ENCODE data around the gene YIF1A.

Gene YIF1A

DNA sequence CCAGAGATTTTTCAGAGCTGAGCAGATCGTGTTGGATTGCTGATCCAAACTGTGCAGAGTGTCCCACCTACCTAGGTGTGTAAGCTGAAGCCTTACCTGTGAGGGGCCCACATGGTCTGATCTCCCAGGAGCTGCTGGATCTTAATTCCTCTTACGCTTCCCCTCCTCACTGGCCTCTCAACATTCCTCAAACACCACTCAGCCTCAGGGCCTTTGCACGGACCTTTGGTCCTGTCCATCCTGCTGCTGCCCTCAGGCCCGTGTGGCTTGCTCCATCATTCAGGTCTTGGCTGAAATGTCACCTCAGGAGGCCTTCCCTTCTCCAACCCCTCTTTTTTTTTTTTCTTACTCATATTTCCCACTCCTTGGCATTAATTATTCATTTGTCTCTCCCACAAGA lies 41.6 kb downstream of the YIF1A start:
- DNase-seq (ENCODE audit: low read depth, low spot score) = no peak

DNA sequence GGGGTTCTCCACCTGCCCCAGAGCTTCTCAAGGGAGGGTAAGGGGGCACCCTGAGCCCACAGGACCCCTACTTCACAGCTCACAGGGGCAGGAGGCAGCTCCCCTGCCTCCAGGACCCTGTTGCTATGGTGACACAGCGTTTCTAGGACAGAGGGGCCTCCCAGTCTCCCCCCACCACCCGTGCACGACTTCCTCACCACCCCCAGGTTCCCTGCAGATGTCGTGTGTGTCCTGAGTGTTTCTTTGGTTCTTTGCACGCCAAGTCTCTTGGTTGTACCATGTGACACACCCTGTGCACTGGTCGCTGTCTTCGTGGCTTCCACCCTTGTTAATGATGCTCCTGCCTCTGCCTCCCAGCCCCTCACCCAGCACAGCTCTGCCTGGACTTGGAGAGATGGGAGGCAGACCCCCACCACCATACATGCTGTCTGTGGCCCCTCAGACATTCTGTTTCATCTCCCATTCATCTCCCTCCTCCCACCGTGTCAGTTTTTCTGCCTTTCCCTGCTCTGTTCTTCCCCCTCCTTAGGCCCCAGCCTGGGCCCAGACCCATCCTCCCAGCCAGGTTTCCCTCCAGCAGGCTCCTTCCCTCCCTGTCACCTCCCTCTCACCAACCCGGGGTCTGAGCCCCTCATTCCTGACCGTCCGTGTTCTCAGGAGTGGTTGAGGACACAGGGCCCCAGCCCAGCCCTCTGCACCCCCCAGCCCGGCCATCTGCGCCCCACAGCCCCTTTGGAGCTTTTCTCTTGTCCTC lies 45.0 kb downstream of the YIF1A start:
- no peak for DNase-seq (ENCODE audit: low read depth, low spot score)

DNA sequence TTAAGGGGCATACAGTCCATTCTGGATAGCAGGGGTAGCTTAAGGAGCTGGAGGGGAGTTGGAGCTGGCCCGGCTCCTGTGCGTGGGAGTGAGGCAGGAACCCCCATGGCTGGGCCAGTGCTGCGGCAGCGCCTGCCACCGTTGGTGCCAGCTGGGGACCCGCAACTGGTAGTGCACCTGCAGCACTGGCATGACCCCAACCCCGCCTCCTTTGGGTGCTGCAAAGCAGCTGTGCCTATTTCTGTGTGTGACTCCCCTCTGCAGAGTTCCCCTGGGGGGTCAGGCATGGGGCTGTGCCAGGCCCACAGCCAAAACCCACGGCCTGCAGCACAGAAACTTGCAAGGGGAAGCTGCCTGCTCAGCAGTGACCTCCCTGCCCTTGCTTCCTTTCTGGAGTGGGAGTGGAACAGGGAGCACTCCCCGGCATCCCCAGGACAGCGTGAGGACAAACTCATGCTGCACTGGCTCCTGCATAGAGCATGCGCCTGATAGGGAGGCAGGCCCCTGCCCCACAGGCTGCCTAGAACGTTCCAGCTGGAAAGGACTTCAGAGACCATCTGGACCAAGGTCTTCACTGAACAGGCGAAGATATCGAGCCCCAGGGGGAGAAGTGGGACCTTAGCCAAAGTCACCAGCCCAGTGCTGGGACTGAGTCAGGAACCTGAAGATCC lies 46.7 kb downstream of the YIF1A start:
- no peak for DNase-seq (ENCODE audit: low read depth, low spot score)

DNA sequence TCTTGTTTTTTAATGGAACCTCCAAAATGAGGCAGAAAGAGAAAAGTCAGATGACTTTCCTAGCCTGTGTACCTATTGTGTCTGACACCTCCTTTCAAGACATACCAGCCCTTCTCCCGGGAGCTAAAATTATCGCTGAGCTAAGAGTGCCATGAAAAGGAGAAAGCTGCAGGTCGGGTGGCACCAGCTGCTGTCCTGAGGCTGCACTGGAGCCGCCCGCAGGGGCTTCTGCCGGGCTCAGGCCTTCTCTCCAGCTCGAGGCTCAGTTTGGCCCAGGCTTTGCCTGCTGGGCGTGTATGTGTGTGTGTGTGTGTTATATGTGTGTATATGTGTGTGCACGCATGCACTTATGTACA lies 48.2 kb downstream of the YIF1A start:
- no peak for DNase-seq (ENCODE audit: low read depth, low spot score)

DNA sequence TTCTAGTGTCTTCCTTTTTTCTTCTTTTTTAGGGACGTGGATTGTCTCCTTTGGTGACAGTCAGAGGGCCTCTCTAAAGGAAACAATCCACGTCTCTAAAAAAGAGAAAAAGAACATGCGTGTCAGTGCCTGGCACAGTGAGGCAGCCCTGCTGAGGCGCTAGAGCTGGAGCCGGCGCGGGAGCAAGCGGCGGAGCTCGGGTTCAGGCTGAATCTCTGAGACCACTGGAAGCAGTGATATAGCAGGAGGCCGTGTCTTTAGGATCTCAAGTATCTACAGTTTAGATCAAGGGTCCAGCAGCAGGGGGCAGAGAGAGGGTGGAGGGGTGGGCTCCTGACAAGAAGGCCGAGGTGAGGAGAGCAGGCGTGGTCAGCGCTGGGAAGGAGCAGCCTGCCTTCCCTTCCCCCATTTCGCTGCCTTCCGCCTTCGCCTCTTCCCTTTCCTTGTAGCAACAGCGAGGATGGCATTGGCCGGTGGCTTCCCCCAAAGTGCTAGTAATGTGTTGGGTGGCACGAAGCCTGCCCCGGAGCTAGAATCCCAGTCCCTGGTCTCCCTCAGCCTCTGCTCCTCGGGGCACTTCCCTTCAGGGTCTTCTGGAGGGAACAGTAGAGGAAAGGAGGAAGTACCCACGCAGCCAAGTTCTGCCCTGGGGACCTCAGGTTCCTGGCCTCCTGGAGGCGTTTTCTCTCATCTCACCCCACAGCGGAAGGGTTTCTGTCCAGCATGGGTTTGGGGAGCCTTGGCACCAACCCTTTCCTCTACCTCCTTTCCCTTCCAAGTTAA lies 48.8 kb downstream of the YIF1A start:
- DNase-seq (ENCODE audit: low read depth, low spot score) = no peak

DNA sequence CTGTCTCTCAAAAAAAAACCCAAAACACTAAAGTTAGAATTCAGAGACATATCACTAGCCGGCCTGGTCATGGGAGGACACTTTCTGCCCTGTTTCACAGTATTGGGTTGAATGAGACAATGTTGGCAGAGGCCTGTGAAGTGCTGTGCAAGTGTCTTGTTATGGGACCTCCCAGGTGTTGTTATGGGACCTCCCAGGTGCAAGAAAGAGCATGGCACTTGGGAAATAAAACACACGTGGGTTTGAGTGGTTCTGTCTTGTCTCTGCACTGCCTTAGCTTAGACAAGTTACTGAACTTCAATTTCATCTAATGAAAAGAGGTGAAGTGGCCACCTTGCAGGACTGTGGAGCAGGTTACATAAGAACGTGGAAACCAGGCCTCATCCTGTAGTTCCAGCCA lies 49.4 kb downstream of the YIF1A start:
- no peak for DNase-seq (ENCODE audit: low read depth, low spot score)

DNA sequence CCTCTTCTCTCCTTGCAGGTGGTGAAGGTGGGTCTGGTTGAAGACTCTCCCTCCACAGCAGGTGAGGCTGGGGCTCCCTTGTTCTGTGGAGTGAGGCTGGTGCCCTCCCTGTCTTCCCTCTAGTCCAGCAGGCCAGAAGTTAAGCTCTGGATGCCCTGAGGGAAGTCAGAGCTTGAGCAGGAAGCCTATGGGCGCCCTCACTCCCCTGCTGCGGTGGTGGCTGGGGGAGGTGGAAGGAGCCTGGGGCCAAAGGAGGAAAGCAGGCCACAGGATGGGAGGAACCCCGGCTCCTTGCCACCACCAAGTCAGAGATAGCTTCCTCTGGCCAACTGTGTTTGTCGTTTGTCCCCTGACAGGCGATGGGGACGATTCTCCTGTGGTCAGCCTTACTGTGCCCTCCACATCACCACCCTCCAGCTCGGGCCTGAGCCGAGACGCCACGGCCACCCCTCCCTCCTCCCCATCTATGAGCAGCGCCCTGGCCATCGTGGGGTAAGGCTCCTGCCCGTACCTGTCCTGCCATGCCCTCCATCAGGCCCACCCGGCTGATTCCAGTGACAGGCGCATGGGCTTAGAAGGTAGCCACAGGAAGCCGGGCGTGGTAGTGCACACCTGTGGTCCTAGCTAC lies 50.0 kb downstream of the YIF1A start:
- no peak for DNase-seq (ENCODE audit: low read depth, low spot score)

DNA sequence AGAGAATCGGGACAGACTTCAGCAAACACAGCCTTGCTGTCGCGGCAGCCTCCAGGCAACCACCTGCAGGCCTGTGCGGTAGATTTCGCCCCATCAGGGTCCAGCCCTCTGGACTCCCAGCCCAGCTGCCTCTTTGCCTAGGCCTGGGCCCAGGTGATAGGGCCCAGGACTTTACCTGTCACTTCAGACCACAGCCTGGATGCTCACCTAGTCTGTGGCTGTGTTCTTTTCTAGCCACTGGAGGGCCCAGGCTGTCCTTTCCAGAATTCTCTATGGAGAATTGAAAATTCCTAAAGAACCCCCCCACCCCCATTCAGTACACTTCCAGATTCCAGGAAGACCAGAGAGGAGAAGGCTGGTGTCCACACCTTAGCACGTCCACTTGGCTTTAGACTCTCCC lies 51.1 kb downstream of the YIF1A start:
- no peak for DNase-seq (ENCODE audit: low read depth, low spot score)

DNA sequence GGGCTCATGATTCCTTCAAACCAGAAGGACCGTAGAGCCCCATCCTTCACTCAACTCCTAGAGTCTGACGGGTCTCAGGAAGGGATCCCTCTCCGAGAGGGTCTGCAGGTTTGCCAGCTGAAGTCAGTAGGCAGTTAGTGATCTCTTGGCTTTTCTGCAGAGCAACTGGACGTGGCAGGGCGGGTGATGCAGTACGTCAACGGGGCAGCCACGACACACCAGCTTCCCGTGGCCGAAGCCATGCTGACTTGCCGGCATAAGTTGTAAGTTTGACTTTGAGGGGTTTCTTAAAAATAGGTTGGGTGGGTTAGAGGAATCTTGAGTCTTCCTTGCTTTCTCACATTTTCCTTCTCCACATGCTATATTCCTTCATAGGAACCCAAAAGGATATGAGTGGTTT lies 53.8 kb downstream of the YIF1A start:
- no peak for DNase-seq (ENCODE audit: low read depth, low spot score)
